Testis (tissue), 3 donors: ENCODE measurements around the gene JOSD2. TPM values are rescaled to one million over a fixed set of nuclear protein-coding genes. Genes with fewer than 3 reads are reported as not detected.

Experiments
- DNase-seq: peaks from one replicate; pipeline ENCODE4 v3.0.0-alpha.2; 2019
- H3K27ac ChIP-seq, 2 donors: fragments of 200-600 bp; sonication (generic); one replicate each; pipeline ENCODE4 v1.5.1; 2019
- H3K27me3 ChIP-seq: fragments of 200-600 bp; sonication (generic); one replicate; pipeline ENCODE4 v1.5.1; 2019
- H3K36me3 ChIP-seq: fragments of 200-600 bp; sonication (generic); one replicate; pipeline ENCODE4 v1.5.1; 2017; ENCODE audit warnings: low read depth; ENCODE audit errors: missing control alignments
- H3K4me1 ChIP-seq: fragments of 200-600 bp; sonication (generic); one replicate; pipeline ENCODE4 v1.5.1; 2019
- H3K4me3 ChIP-seq, 2 donors: fragments of 200-600 bp; sonication (generic); one replicate each; pipeline ENCODE4 v1.5.1; 2017 to 2019
- H3K9me3 ChIP-seq: fragments of 200-600 bp; sonication (generic); one replicate; pipeline ENCODE4 v1.5.1; 2017
- CTCF ChIP-seq, 3 experiments: fragments of 450-650 bp in 2 of 3; fragments of 200-600 bp in 1 of 3; sonication (generic) in 1 of 3; IDR thresholded peaks; one replicate each; pipeline ENCODE4 v1.5.1; 2016 to 2019; ENCODE audit warnings: antibody characterized with exemption in 3 of 3, mild to moderate bottlenecking in 2 of 3, moderate library complexity in 1 of 3
- POLR2A ChIP-seq: fragments of 450-650 bp; IDR thresholded peaks from one replicate; pipeline ENCODE4 v1.6.1; 2017; ENCODE audit warnings: antibody characterized with exemption, mild to moderate bottlenecking, moderate library complexity
- WGBS, 2 donors: methylation state at CpG; one replicate each; pipeline ENCODE4 v1.1.5; 2018; 5-methylcytosine and 5-hydroxymethylcytosine counted together
- intact Hi-C: fragments of 100-400 bp; cut with DNase I; formaldehyde crosslinking; loops from one replicate; pipeline ENCODE4 v1.15.1; 2023; ENCODE audit warnings: low total_unique reads
- polyA plus RNA-seq: library from polyadenylated mRNA; stranded (reverse); fragments of 350-450 nt; fragmentation: Illumina TruSeq; extraction: RNeasy Lipid Tissue Mini Kit (QIAGEN cat#74804); gene quantifications from one replicate; pipeline ENCODE4 v1.2.3, GENCODE V29; 2014; ENCODE audit warnings: low read depth, low replicate concordance; ENCODE audit not compliant: insufficient read depth
- total RNA-seq, 2 donors: library from RNA; depleted of rRNA; stranded (reverse); fragments of >200 nt; gene quantifications; one replicate each; pipeline ENCODE4 v1.2.3, GENCODE V29; 2016

Gene JOSD2
- total and polyA plus RNA-seq, 3 donors from 2014 or later = 21.6 to 37.7 (median 26.1) TPM

- intact Hi-C loops = no loop called here
- no peaks in the 10 kb centered on the region for H3K27me3 ChIP-seq
- H3K4me1 ChIP-seq = peaks cover 8% of the 10 kb centered on the region
- DNase-seq = no peak
- H3K36me3 ChIP-seq = no peaks in the 10 kb centered on the region
- TF ChIP-seq POLR2A = no peak
- TF ChIP-seq CTCF (IDR thresholded peaks at IDR 0.05) = no peak
- 60 to 62% methylated on average over 12 of the region's 12 CpGs for WGBS, 2 donors
- no peak overlapping the region for H3K27ac ChIP-seq
- H3K4me3 ChIP-seq = peak overlapping the region in 1 of 2 donors; percentile 31
- H3K9me3 ChIP-seq = no peaks in the 10 kb centered on the region
These were observed 5.5 kb upstream of the JOSD2 start for GRCh38 chr19:50516456-50516855.

GRCh38 chr19:50515168-50515561, 4.2 kb upstream of the JOSD2 start:
- Histone ChIP-seq H3K4me3 (no peak overlapping the region), H3K9me3 (no peaks in the 10 kb centered on the region), H3K27ac (no peak overlapping the region), H3K4me1 (peaks cover 11% of the 10 kb centered on the region), H3K36me3 (no peaks in the 10 kb centered on the region), H3K27me3 (no peaks in the 10 kb centered on the region)
- intact Hi-C loops = no loop called here
- TF ChIP-seq CTCF (IDR thresholded peaks at IDR 0.05) (no peak), POLR2A (no peak)
- DNase-seq = no peak
- 82 to 84% methylated on average over 8 to 9 of the region's 11 CpGs for WGBS, 2 donors

GRCh38 chr19:50514346-50515167, 3.6 kb upstream of the JOSD2 start:
- H3K27ac ChIP-seq = no peak overlapping the region
- TF ChIP-seq CTCF (IDR thresholded peaks at IDR 0.05) (no peak), POLR2A (no peak)
- H3K36me3 ChIP-seq = no peaks in the 10 kb centered on the region
- no peaks in the 10 kb centered on the region for H3K9me3 ChIP-seq
- H3K4me1 ChIP-seq = peaks cover 16% of the 10 kb centered on the region
- no peak for DNase-seq
- H3K27me3 ChIP-seq = no peaks in the 10 kb centered on the region
- WGBS, 2 donors = 36 to 46% methylated on average over 29 to 38 of the region's 38 CpGs
- H3K4me3 ChIP-seq = no peak overlapping the region
- intact Hi-C loops = no loop called here

- WGBS, 2 donors = 37 to 39% methylated on average over 18 to 21 of the region's 22 CpGs
- intact Hi-C loops = no loop called here
- Histone ChIP-seq H3K4me1 (peaks cover 20% of the 10 kb centered on the region), H3K27ac (no peak within 1 kb of the TSS), H3K9me3 (no peaks in the 10 kb centered on the region), H3K36me3 (no peaks in the 10 kb centered on the region), H3K27me3 (no peaks in the 10 kb centered on the region), H3K4me3 (no peak within 1 kb of the TSS)
- no peak for TF ChIP-seq CTCF (IDR thresholded peaks at IDR 0.05)
- TF ChIP-seq POLR2A = no peak
- no peak for DNase-seq
These were observed 2.9 kb upstream of the JOSD2 start, which contains the start of gene ASPDH for GRCh38 chr19:50513746-50514345. TSS of gene ASPDH (minus strand) at chr19:50513913. CDS start at chr19:50513823, 90 bp downstream.
